GM12801 (cell line): ENCODE data around the gene SCD5.

Experiments used
- TF ChIP-seq, protein P1 (sequence below): IDR thresholded peaks from one replicate; pipeline ENCODE4 v1.5.1; 2011; ENCODE audit warnings: control low read depth; ENCODE audit not compliant: insufficient read length; ENCODE audit errors: extremely low read depth

The SCD5 gene

DNA sequence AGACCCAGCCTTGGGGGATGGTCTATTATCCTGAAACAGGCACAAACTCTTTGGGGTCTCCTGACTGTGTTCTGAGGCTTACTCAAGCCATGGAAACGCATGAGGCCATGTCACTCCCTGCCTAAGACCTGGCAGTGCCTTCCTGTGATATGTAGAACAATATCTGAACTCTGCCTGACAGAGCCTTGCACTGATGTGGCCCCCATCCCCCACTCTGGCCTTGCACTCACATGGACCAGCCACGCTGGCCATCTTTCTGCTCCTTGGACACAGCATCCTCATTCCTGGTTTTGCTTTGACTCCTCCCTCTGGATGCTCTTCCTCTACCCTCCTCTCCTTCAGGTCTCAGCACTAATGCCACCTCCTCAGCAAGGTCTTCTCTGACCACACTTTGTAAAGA is 100.2 kb downstream of the SCD5 start:
- TF ChIP-seq, protein P1, sequence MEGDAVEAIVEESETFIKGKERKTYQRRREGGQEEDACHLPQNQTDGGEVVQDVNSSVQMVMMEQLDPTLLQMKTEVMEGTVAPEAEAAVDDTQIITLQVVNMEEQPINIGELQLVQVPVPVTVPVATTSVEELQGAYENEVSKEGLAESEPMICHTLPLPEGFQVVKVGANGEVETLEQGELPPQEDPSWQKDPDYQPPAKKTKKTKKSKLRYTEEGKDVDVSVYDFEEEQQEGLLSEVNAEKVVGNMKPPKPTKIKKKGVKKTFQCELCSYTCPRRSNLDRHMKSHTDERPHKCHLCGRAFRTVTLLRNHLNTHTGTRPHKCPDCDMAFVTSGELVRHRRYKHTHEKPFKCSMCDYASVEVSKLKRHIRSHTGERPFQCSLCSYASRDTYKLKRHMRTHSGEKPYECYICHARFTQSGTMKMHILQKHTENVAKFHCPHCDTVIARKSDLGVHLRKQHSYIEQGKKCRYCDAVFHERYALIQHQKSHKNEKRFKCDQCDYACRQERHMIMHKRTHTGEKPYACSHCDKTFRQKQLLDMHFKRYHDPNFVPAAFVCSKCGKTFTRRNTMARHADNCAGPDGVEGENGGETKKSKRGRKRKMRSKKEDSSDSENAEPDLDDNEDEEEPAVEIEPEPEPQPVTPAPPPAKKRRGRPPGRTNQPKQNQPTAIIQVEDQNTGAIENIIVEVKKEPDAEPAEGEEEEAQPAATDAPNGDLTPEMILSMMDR, result no peak

DNA sequence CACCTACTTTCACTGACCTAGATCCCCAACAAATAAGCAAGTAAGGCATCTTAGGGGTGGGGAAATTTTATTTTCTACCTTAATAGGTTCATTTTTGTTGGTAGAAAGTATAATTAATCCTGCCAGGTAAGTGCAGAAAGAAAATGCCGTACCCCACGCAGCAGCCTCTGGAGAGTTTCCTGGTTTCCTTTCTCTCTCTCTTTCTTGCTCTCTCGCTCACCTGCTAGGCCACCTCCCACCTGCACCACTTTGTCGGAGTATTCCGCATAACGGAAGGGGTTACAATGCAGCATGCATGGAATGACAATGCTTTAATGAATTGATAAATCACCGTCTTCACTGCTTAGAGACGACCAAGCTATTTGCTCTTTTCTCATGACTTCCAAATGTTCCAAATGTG is 101.0 kb downstream of the SCD5 start:
- TF ChIP-seq, protein P1, result no peak

DNA sequence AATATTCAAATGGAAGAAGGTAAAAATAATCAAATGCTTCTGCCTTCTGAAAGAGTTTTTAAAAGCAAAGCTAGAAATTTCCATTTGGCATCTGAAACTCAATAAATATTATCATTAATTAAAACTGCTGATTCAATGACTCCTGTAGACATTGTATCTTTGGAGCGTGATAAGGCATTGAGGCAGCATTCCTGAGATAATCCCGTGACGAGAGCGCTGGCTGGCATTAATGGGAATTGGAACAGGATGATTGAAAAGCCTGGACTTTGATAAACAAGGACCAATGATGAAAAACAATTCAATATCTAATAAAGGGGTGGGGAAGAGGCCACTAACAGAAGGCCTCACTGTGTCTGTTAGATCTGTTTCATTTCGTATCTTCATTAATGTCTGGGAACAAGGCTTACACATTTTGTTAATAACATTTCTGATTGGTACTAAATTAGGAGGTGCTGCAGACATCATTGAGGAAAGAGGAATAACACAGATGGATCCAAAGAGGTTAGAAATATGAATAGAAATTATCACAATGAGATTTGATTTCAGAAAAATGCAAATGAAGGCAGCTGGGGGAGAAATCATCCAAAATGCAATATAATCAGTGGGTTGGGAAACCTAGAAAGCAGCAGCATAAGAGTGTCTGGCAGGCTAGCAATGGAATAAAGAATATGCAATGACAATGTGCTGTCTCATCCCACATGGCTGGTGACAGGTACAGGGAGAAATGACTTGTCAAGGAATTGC is 102.3 kb downstream of the SCD5 start:
- TF ChIP-seq, protein P1, result no peak

DNA sequence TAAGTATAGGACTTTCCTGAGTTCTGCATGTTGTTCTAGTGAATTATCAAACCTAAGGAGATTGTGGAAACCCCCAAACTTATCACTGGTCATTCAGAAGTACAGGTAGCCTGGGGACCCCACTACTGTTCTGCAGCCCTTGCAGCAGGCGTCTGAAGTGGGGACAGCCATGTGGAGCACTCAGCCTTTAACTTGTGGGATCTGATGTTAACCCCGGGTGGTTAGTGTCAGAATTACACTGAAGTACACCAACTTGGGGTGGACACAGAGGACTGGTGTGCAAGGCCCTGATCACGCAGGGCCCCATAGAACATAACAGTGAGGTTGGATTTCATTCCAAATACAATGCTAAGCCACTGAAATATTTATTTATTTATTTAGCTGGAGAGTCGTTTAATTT is 103.7 kb downstream of the SCD5 start:
- TF ChIP-seq, protein P1, result no peak

DNA sequence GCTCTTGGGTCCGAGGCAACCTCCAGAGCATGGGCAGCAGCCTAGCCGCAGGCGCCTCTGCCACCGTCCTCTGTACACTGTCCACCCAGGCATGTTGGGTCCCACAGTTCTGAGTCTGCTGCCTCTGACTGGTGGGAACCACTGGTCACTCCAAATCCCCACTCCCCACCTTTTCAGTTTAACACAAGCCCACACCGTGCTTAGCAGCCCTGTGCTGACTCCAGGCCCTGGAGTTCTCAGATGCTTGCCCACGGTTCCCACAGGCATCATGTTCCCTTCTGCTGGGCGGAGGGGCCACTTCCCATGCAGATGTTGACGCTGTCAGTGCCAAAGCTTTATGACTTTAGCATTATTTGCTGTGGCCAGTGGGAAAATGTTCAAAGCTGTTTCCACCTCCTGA is 104.5 kb downstream of the SCD5 start:
- TF ChIP-seq, protein P1, result no peak

DNA sequence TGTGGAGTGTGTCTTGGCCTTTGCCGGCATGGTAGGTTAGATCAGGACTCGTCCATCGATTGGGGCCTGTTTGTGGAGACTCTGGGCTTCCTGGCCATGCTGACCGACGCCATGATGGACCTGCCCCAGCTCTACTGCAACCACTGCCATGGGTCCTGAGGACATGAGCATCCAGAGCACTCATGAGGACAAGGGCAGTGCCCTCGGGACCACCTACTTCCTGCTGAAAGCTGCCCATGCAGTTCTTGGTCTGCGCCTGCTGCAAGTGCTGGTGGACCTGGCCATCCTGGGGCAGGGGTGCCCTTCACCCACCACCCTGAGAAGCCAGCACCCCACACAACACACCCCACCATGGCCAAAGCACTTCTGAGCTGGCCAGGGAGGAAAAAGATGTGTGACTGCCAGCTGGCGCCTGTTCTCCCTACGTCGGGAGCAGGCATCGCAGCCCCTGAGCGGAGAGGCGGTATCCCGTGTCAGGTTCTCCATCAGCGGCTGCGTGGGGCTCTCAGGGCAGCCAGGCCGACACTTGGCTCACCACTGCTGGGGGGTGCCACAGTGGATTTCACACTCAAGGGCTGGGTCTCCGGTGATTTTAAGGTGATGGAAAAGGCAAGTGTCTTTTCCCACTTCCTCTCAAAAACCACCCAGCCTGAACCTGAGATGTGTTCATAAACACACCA is 106.4 kb downstream of the SCD5 start:
- TF ChIP-seq, protein P1, result no peak

DNA sequence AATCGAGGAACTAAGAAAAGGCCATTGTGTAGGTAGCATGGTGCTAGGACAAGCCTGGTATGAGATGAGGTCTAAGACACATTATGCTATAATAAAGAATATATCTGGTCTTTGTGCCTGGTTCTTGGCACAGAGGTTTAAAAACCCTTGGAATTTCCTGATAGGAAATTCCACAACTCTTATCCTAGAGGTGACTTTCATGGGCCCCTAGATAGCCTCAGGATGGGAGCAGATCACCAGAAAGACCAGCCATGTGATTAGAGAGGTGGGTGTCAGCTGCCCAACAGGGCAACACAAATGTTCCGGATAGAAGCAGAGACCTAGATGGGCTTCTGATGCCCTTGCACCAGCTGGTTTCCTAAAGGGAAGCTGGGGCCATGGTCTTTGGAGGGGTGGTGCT is 107.2 kb downstream of the SCD5 start:
- TF ChIP-seq, protein P1, result no peak
